ENCODE data around the gene NKX2-4.
"Not testable (repeated sequence)": the region's sequence is repeated elsewhere in the genome, so short reads cannot be mapped to it uniquely, and the experiment has no call there.

The NKX2-4 gene

DNA sequence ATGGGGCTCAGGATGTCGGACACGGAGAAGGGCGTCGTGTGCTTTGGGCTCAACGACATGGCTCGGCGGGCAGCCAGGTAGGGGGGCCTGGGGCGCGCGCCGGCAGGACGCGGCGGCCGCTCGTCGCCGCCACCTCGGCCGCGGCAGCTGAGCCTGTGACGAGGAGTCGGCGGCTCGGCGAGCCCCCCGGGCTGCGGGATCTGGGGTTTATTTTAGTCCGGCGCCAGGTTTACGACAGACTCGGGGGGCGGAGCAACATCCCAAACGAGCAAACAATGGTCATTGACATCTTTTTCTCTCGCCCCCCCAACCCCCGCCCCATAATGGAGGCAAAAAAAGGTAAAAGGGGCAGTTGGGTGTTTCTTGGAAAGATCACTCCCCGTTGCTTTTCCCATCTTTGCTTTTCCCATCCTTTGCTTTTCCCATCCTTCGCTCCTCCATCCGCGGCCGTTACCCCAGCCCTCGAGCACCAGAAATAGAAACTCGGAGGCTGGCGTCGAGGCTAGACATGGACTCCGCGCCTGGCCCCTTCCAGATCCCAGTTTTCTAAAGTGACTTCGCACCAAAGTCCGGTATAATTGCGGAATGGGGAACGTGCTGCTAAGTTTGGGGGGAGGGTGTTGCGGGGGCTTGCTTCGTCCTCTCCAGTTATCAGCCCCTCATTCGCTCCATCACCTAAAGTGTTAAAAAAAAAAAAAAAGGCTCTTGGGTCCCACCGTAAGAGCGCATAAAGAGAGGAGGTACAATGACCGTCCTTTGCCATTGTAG, at the start of gene NKX2-4:
Gene NKX2-4, minus strand, starts transcription at position 186 of the 768 bp plus-strand sequence. Its CDS starts 127 bp downstream, at position 59.
- DNase-seq, result peak; percentile 66

DNA sequence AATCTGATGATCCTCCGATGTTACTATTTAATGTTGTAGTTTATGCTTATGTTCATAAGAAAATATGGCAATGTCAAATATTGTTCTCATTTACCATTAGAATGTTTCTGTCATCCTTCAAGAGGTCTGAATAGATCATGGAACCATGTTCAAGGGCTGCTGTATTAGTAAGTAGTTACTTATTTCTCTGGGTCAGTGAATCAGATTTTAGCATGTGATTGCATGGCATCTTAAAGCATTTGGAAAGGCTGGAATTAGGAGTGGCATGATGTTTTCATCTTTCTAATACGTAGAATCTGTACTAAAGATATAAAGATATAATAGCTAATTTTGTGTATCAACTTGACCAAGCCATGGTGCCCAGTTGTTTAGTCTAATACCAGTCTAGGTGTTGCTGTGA, 40.5 kb upstream of the NKX2-4 start:
- DNase-seq, result no peak

DNA sequence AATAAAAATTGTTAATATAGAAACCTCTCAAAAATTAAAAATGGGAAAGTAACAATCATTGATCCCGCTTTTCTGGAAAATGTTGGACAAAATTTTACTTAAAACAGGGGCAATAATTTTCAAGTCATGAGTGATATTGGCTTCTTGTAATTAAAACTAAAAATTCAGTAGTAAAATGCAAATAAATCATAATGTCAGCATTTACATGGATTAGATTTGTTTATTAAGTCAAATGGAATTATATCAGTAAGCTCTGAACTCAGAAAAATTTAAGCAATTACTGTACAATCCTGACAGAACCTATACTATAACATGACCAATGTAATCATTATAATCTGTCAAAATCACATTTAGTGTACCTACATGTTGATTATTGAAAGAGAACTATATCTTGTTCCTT, 39.9 kb upstream of the NKX2-4 start:
- no peak for DNase-seq

DNA sequence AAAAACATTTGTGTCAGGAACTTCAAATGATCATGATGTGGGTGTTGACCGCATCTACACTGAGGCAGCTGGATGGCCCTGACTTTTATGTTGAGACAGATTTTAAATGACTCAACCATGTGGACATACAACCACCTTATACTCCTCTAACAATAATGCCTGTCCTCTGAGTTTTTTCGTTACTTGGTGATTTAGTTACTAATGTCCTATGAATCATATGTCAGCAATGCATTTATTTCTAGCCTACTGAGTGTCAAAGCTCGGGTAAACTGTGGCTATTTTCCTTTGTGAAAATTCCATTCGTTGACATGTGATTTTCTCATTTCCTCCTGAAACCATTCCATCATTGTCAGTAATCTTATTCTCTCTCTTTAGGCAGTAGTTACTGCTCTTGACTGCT, 38.9 kb upstream of the NKX2-4 start:
- DNase-seq, result no peak

DNA sequence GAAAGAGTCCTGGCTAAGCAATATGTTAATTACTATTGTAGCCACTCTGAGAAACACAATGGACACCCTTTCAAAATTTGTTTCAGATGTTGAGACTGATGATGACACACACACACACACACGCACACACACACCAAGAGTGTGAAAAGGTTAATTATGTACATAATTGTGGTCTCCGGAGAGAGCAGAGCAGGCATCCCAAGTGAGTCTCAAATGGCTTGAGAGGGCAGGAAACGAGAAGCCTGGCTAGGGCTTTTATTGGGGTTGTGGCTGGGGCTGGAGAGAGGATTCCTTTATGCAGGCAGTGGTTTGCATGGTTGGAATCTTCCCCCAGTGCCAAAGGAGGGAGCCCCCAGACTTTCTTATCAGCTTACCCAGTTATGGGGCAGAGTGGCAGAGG, 38.2 kb upstream of the NKX2-4 start:
- DNase-seq, result no peak

DNA sequence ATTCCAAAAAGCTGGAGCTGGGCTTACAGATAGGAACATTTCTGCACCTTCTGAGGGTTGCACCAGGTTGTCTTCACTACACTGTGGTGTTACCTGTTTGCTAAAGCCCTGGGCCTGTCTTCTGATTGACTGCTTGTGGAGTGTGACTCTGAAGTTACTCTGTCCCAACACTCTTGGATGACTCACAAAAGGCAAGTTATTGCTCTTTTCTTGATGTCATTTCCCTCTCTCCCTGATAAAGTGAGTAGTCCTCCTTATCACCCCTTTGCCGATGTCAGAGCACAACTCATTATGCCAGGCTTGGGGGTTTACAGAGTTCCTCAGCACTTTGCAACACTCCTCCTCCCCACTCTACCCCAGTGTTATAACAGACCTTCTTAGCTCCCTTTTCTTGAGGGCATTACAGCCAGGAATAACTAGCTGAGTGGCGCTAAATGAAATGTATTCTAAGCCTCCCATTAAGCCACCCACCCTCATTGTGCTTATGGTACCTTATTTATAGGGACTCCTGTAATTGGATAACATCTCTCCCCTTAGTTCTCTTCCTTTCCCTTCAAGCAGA, 36.1 kb upstream of the NKX2-4 start:
- no peak for DNase-seq

DNA sequence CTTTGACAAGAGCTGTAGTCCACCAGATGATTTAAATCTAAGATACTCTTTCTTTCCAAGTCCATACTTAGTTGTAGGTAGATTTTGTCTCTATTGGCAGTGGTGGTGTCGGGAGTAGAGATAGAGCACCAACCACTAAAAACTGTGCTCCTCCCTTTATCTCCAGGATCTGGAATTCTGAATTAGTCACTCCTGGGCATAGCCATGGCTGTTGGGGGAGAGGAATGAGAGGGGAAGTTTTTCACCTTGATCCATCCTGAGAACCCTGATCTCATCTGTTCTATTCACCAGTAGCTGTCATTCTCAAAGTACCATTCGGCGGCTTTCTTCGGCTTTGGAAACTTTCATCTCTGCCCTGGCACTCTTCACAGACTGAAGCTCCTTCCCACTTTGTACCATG, 35.6 kb upstream of the NKX2-4 start:
- no peak for DNase-seq

DNA sequence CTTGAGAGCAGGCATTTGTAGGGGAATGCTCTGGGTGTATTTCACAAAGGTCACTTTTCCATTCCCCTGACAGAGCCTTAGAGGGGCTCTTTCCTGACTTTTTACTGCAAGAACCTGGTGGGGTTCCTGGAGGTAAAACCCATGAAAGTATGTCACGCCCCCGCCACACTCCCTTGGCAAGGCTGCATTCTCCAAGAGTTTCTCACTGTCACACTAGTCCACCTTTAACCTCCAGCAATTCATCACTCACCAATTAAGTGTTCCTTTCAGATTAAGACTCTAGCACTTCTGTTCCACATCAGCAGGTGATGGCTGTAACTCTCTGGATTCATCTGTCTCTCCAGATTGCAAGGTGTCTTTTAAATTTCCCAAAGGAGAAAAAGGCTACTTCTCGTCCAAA, 32.7 kb upstream of the NKX2-4 start:
- DNase-seq, result no peak

DNA sequence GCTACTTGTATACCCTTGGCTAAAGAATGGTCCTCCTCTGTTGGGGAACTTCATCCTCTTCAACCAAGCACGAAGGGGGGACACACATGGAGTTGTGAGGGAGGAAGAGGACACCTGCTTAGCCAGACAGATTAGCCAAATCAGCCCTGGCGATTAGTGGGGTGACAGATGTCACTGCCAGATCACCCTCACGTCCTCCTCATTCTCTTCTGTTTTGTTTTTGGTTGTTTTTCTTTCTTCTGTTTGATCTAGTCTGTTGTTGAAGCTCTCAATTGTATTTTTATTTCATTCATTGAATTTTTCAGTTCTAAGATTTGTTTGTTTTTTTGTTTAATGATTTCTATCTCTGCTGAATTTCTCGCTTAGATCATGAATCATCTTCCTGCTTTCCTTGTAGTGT, 27.5 kb upstream of the NKX2-4 start:
- DNase-seq, result no peak

DNA sequence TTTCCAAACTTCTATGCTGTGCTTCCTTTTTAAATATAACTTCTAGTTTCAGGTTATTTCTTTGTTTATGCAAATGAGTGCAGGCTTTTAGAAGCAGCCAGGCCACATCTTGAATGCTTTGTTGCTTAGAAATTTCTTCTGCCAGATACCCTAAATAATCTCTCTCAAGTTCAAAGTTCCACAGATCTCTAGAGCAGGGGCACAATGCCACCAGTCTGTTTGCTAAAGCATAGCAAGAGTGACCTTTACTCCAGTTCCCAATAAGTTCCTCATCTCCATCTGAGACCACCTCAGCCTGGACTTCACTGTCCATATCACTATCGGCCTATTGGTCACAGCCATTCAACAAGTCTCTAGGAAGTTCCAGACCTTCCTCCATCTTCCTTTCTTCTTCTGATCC, 26.4 kb upstream of the NKX2-4 start:
- DNase-seq, result not testable (repeated sequence)

DNA sequence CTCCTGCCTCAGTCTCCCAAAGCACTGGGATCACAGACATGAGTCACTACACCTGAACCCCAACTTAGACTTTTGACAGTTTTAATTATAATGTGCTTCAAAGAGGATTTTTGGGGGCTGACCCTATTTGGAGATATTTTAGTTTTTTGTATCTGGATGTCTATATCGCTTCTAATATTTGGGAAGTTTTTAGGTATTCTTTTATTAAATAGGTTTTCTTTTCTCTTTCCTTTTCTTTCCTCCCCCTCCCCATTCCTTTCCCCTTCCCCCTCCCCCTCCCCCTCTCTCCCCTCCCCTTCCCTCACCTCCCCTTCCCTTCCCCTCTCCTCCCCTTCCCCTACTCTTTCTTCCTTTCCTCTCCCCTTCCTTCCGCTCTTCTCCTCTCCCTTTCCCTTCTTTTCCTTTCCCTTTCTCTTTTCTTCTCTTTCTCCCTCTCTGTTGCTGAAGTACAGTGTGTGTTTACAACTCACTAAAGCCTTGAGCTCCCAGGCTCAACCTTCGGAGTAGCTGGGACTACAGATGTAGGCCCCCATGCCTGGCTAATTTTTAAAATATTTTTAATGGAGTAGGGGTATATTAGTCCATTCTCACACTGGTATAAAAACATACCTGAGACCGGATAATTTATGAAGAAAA, 24.4 kb upstream of the NKX2-4 start:
- DNase-seq, result no peak

DNA sequence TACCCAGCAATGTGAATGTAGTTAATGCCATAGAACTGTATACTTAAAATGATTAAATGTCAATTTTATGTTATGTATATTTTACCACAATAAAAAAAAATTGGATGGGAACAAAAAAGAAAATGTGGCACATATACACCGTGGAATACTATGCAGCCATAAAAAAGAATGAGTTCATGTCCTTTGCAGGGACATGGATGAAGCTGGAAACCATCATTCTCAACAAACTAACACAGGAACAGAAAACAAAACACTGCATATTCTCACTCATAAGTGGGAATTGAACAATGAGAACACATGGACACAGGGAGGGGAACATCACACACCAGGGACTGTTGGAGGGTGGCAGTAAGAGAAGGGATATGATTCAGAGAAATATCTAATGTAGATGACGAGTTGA, 21.8 kb upstream of the NKX2-4 start:
- DNase-seq, result not testable (repeated sequence)

DNA sequence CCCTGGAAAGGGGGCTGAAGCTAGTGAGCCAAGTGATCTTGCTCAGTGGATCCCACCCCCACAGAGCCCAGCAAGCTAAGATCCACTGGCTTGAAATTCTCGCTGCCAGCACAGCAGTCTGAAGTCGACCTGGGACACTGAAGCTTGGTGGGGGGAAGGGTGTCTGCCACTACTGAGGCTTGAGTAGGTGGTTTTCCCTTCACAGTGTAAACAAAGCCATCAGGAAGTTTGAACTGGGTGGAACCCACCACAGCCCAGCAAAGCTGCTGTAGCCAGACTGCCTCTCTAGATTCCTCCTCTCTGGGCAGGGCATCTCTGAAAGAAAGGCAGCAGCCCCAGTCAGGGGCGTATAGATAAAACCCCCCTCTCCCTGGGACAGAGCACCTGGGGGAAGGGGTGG, 16.7 kb upstream of the NKX2-4 start:
- not testable (repeated sequence) for DNase-seq

DNA sequence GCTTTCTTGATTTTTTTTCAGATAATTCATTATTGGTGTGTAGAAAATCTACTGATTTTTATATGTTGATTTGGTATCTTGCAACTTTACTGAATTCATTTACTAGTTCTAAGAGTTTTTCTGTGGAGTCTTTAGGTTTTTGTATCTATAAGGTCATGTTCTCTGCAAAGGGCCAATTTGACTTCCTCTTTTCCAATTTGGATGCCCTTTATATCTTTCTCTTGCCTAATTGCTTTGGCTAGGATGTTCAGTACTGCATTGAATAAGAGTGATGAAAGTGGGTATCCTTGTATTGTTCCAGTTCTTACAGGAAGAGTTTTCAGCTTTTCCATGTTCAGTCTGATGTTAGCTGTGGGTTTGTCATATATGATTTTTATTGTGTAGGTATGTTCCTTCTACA, 14.4 kb upstream of the NKX2-4 start:
- DNase-seq, result no peak

DNA sequence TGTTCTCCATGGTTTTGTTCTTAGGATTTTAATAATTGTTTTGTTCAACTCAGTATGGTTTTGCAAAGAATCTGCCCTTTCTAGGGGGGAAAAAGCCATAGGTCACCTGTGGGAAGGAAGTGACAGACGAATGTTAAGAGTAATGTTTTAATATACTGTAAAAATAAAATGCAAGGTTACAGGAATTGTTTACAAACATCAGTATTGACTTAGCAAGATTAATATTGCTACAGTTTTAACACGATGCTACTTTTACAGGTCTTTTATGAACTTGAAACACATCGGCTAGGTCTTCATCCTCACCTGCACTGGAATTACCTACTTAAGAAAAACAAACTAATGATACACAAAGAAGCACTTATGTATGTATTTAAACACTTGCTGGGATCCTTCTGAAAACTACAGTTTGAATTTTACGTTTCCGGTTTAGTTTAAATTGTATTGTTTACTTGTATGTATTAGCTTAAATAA, 1.7 kb upstream of the NKX2-4 start:
- DNase-seq, result no peak

DNA sequence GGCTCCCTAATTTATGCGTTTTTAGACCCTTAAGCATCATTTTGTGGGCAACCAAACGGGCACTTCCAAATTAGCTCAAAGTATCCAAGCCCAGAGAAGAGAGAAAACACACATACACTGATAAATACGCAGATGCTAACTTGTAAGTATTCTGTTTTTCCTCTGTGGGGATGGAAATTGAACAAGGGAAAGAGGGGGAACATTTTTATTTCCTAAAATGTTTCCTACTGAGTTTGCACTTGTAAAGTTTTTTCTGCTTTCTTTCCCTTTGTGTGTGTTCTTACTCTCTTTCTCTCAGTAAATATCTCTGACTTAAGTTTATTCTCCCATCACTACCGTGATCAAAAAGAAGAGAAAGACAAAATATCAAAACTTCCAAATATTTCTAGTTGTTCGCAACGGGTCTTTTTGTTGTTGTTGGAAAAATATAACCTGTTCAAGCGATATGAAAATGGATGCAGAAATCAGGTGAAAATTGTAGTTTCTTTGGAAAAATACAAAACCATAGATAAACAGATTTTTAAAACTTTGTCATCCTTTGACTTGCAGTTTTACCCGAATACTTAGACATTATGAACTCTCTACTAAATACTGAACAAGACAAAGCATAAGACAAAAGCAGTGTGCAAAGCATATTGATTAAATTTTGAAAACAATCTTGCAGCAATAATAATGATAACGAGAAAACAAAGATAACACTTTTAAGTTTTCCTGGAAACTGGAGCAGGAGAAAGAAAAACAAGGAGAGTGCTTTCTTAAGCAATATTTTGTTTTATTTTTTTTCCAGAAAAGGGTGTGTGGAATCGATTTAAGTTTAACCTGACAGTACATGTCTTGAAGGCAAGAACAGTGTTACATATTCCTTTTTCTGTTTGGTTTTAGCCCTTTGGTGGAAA, 1.0 kb upstream of the NKX2-4 start:
- no peak for DNase-seq

DNA sequence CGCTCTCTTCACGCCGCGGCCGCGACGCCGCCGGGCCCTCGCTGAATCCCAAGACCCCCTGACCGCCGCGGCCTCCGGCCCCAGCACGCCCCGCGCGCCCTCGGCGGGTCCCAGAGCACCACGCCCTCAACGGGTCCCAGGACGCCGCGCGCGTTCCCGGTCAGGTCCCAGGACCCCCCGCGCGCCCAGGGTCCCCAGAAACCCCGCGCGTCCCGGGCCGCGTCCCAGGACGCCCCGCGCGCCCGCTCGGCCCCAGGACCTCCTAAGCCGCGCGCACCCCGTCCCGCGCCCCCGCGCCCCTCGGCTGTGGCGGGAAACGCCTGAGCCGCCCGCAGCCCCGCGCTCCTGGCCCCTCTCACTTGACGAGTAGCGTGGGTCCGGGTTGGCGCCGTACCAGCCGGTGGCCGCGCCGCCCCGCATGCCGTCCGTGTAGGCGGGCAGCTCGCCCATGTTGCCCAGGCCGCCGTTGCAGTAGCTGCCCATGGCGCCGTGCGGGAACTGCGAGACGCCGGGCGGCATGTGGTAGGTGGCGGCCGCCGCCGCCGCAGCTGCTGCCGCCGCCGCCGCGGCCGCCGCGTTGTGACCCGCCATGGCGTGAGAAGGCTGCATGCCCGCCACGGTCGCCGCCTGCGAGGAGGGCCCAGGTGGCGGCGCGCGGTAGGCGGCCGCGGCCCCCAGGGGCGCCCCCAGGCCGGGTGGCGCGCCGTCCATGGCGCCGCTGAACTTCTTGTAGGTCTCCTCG, 556 bp downstream of the NKX2-4 start:
- peak; percentile 66 for DNase-seq

DNA sequence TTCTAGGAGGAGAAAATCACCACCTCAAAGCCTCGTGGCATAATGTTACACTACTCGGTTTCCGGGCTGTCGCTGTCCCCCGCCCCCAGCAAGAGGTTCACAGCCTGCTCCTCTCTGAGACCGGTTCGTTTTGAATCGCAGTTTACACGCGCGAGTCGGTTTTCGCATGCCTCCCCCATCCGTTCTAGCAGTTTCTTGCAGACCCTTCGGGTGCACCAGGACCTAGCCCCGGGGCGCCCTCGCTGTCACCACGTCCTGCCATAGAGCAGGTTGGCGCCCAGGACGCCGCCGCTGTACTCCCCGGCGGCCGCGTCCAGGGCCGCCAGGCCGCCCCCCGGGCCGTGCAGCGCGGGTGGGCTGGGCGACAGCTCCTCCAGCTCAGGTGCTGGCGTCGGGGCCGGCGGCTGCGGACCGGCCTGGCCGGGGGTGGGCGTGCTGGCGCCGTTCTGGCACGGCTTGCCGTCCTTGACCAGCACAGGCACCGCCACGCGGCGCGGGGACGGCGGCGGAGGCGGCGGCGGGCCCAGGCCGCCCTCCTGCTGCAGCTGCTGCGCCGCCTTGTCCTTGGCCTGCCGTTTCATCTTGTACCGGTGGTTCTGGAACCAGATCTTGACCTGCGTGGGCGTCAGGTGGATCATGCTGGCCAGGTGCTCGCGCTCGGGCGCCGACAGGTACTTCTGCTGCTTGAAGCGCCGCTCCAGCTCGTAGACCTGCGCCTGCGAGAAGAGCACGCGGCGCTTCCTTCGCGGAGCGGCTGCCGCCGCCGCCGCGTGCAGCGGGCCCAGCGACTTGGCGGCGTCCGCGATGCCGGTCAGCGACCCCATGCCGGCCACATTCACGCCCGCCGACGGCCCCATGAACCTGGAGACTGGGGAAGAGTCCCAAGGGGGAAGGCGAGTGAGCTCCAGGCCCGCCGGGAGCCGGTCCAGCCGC, 1.4 kb downstream of the NKX2-4 start:
- DNase-seq, result peak; percentile 62

DNA sequence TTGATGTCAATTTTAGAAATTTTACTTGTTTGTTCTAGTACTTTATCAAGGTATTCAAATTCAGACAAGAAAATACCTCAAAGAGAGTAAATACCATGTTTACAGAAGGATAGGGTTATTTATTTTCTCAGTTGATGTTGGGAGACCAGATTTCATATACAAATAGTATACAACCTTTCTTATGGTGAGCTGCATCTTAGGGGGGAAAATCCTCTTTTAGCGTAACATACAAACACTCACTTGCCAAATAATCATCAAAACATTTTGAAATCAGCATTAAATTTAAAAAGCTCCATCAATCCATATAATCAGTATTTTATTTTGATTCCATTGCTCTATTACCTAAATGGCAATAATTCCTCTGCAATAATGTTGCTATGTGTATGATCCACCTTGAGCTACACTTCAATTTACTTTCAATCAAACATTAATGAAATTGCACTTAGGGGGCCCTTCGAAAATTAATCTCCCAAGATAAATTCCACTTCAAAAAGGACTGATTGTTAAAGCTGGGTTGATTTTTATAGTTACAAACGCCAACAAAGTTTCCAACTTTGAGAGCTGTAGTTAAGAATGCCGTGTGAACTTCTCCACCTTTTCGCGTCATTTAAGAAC, 2.2 kb downstream of the NKX2-4 start:
- DNase-seq, result no peak

DNA sequence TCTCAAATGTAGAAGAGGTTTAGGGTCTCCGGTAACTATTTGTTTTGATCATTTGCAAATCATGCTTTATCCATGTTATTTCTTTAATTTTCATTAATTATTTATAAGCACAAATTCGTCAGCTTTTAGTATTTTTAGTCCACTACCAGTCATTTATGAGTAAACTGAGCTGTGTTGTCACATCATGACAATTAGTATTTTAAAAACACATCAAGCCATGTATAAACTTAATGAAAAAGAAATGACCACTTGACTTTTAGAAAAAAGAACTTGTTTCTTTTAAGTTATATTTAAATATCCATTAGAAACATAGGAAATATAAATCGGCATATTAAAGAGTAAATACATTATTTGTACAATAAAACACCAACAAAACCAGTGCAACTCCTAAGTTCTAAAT, 2.8 kb downstream of the NKX2-4 start:
- DNase-seq, result no peak
